ENCODE results near the gene DOP1B. TPM values are rescaled to one million over a fixed set of nuclear protein-coding genes. Genes with fewer than 3 reads are reported as not detected.
"Not testable (repeated sequence)": the region's sequence is repeated elsewhere in the genome, so short reads cannot be mapped to it uniquely, and the experiment has no call there.

The DOP1B gene
- total RNA-seq, 1 donor from 2014 or later: 23.8 TPM

DNA sequence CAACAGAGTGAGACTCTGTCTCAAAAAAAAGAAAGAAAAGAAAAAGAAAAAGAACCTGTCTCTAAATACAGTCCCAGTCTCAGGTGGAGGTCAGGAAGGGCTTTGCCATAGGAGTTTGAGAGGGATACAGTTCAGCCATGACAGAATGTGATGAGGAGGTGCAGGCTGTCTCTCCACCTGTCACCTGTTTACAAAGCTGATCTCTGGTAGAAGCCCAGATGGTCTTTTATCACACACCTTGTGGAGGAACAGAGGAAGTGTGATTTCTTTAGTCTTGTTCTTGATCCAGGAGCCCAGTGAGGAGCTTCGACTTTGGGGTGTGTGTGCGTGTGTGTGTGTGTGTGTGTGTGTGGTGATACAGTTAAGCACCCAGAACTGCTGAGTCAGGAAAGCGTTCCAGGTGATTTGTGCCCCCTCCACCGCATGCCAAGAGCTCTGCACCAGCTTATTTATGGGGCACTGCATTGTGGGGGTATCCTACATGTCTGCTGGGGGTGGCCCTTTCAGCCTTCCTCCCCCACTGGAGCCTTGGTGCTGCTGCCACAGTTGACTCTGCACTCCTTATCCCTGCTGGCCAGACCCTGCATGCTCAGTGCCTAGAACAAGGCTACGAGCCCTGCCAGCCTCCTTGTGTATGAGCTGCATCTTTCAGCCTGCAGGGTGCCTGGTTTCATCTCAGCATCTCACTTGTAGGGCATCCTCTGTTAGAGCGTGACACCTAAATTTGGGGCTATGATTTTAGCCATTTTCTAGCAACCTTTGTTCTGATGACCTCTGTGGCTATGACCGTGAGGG lies 19.3 kb downstream of the DOP1B start:
- ATAC-seq: no peak

DNA sequence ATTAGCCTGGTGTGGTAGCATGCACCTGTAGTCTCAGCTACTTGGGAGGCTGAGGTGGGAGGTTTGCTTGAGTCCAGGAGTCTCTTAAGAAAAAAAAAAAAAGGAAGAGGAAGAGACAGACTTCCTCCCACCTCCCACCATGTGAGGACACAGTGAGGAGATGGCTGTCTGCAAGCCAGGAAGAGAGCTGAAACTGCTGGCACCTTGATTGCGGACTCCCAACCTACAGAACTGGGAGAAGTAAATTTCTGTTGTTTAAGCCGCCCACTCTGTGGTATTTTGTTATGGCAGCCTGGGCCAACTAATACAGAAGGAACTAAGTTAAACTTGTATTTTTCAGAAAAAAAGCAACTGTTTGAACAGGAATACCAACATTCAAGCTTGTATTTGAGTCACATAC lies 21.7 kb downstream of the DOP1B start:
- ATAC-seq: no peak

GRCh38 chr21:36179145-36179544 lies 22.5 kb downstream of the DOP1B start:
- no peak for ATAC-seq

DNA sequence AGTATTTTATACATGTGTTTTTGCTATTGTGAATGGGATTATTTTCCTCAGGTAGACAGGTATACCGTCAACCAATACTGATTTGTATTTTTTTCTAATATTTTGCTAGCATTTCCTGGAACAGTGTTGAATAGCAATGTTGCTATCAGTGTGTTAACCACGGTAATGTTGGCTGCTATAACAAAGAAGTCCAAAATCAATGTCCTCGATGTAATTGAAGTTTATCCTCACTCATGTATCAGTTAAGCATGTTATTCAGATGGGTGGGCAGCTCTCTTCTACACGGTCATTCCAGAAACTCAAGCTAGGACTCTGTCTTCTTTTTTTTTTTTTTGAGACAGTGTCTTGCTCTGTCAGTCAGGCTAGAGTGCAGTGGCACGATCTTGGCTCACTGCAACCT lies 24.3 kb downstream of the DOP1B start:
- ATAC-seq: no peak

- no peak for ATAC-seq
These were observed 26.6 kb downstream of the DOP1B start for GRCh38 chr21:36183144-36183795.

- ATAC-seq: no peak
These were observed 27.9 kb downstream of the DOP1B start for GRCh38 chr21:36184545-36184944.

DNA sequence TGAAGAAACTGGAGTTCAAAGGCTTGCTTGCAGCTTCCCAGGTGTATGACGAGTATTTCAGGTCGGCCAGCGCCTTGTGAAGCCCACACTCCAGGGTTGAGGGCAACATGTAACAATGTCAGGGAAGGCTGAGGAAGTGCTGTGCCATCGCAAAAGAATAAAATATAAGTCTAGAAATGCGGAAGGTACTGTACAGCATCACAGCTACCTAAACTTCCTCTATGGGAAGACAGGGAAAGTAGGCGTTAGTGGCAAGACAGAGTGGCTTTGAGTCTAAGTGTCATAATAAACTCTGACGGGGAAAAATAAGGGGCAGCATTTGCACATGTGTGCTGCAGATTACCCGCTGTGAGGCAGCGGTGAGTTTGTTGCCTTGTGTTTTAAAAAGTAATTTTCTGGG lies 28.9 kb downstream of the DOP1B start:
- ATAC-seq: no peak

- ATAC-seq: peak; percentile 23
These were observed 29.5 kb downstream of the DOP1B start for GRCh38 chr21:36186081-36186480.

DNA sequence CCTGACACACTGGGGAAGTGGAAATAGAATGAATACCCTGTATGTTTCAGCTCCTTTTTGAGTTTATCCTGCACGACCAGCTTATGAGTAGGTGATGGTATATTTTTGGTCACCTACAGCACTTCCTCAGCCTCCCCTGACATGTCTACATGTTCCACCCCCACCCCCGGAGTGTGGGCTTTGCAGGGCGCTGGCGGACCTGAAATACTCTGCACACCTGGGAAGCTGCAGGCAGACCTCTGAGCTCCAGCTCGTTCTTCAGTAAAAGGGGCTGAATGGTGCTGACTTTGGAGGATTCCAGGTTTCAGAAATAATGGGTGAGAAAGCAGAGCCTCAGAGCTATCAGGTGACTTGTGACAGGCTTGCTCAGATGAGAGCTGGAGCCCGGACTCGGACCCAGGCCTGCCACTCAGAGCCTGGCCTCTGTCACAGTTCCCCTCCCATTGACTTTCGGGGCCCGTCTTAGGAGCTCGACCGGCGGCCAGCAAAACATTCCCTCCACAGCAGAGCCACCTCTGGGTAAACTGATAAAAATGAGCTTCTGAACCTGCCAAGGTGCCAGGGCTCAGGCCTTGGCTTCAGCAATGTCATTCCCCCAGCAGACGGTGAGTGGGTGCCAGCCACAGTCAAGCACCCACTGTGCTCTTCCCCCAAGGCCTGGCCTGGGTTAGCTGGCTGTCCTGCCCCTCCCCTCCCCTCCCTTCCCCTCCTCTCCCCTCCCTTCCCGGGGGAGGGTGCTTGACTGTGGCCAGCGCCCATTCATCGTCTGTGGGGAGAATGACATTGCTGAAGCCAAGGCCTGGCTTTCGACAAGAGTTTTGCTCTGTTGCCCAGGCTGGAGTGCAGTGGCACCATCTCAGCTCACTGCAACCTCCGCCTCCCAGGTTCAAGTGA lies 30.1 kb downstream of the DOP1B start:
- no peak for ATAC-seq

- ATAC-seq: peak; percentile 93
These were observed 31.6 kb downstream of the DOP1B start for GRCh38 chr21:36188081-36188681.

GRCh38 chr21:36188937-36189336 lies 32.3 kb downstream of the DOP1B start:
- ATAC-seq: no peak

DNA sequence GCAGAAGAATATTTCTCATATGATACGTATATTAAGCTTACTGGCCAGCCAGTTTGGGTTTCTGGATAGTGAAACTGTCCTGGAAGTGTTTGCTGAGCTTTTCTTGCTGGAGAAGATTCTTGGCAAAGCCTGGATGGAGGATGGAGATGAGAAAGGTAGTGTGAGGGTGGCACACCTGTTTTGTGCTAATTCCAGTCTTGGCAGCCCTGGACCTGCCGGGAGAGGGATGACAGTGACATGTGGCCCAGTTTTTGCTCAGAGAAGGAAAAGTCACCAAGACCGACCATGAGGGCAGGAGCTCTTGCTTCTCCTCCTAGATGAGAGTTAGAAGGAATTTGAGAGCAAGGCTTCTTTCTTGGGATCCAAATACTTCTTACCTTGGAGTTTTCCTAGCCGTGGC lies 34.1 kb downstream of the DOP1B start:
- no peak for ATAC-seq

GRCh38 chr21:36193200-36193599 lies 36.6 kb downstream of the DOP1B start:
- ATAC-seq: peak; percentile 89

- peak; percentile 57 for ATAC-seq
These were observed 37.4 kb downstream of the DOP1B start for GRCh38 chr21:36194024-36194423.

- ATAC-seq: no peak
These were observed 39.0 kb downstream of the DOP1B start for GRCh38 chr21:36195613-36196012.

- no peak for ATAC-seq
These were observed 42.4 kb downstream of the DOP1B start for GRCh38 chr21:36199021-36199420.

DNA sequence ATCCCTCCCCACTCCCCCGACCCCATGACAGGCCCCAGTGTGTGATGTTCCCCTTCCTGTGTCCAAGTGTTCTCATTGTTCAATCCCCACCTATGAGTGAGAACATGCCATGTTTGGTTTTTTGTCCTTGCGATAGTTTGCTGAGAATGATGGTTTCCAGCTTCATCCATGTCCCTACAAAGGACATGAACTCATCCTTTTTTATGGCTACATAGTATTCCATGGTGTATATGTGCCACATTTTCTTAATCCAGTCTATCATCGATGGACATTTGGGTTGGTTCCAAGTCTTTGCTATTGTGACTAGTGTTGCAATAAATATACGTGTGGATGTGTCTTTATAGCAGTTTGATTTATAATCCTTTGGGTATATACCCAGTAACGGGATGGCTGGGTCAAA lies 43.0 kb downstream of the DOP1B start:
- ATAC-seq: not testable (repeated sequence)

- ATAC-seq: no peak
These were observed 43.5 kb downstream of the DOP1B start for GRCh38 chr21:36200081-36200561.

DNA sequence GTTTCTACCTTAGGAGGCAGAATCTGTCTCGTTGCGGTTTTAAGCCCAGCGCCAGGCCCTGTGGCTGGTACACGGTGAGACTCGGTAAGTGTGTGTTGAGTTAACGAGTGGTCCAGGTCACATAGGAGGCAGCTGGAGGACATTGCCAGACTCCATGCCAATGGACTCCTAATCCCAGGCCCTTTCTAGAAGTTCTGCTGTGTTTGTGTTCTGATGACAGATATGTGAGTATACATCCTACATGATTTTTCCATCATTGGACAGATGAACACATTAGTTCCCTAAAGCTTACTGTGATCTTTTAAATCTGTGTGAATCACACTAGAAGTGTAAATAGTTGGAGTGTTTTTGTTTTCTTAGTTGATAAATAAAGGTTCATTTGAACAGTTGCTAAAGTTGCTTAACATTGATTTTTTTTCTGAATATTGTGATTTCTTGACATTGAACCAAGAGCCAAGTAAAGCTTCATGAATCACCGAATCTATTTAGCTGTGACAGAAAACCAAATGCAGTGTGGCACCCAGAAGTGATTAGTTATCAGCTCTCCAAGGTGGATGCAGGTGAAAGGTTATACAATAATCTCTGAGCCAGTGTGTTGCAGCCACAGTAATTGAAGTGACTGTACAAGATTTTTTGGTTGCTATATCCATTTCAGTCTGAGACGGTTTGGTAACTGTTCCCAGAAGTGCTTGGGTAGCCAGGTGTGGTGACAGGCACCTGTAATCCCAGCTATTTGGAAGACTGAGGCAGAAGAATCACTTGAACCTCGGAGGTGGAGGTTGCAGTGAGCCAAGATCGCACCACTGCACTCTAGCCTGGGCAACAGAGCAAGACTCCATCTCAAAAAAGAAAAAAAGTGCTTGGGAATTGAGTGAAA lies 46.3 kb downstream of the DOP1B start:
- peak; percentile 59 for ATAC-seq

DNA sequence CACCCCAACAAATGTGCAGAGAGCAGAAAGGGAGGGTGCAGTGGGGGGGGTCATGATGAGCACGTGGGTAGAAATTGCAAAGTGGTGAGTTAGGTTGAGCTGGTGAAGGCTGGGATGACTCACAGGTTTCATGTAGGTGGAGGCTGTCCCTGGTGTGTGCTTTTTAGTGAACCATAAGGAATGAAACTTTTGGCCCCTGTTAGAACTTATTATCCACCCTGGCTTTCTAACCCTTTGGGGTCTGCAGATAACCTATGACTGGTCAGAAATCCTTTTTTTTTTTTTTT lies 46.9 kb downstream of the DOP1B start:
- ATAC-seq: peak; percentile 88

- no peak for ATAC-seq
These were observed 48.4 kb downstream of the DOP1B start for GRCh38 chr21:36204980-36205379.

DNA sequence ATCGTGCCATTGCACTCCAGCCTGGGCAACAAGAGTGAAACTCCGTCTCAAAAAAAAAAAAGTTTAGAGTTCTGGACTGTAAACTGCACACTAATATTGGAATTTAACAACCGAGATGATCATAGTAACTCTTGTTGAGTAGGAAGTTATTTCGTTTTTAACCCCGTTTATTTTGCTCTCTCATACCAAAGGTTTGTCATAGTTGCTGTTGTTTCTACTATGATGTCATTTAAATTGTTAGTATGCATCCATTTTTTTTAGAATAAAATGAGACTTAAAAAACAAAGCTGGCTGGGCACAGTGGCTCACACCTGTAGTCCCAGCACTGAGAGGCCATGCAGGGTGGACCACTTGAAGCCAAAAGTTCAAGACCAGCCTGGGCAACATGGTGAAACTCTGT lies 49.3 kb downstream of the DOP1B start:
- ATAC-seq: no peak

All from esophagus mucosa (tissue), 1 donor.